ENCODE results near the gene ACP2.
A peak's percentile ranks its signal among the peaks of the same experiment; 100 is the strongest.

ACP2 gene

DNA sequence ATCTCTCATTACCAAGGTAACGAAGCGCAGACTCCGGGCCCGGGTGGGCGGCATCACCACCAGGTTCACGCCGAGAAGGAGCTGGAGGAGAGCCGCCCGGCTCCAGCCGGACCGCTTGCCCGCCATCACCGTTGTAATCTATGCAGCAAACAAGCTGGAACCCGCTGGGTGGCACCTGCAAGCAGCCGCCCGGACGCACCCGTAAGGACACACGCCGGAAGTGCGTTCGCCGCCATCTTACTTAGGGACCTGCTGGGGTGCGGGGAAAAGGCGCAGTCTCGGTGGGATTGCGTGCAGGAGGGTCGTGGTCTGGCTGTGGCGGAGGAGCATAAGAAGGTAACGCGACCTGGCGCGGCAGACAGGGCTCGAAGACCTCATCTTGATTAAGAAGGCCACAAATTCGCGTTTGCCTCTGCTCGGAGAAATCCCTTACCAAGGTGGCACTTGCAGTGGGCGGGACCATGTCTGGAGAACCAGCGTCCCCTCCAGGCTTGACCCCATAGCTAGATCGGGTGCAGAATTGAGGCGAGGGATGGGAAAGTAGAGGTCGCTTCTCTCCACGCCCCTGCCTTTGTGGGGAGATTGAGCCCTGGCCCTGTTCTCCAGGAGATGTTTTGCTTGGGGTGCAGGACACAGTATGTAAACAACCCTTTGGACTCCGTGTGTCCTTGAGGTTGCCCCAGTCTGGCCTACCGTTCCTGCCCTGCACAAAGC is at the start of gene ACP2:
ACP2 (minus strand) TSS at position 151 of the 714 bp plus-strand sequence; CDS start at position 126, 25 bp downstream.
- Histone ChIP-seq H3K9me3 (ENCODE audit: control insufficient read depth in 2 of 2, low read length in 2 of 2) (no peaks in the 10 kb centered on the region), H3K27me3 (ENCODE audit: control insufficient read depth in 2 of 2, insufficient read depth in 2 of 2, low read length in 2 of 2) (no peaks in the 10 kb centered on the region), H3K27ac (ENCODE audit: low read depth in 2 of 2, low read length in 2 of 2) (peak within 1 kb of the TSS; percentile 72 to 78), H3K4me1 (ENCODE audit: control insufficient read depth in 2 of 2, insufficient read depth in 2 of 2, low read length in 2 of 2) (peaks cover 16 to 17% of the 10 kb centered on the region in 2 donors), H3K4me3 (ENCODE audit: low read length in 2 of 2) (peak within 1 kb of the TSS; percentile 96), H3K36me3 (ENCODE audit: control insufficient read depth in 2 of 2, insufficient read depth in 2 of 2, low read length in 2 of 2) (peaks cover 14 to 21% of the 10 kb centered on the region in 2 donors), H3K9ac (ENCODE audit: low read depth in 1 of 2, low read length in 2 of 2) (peak within 1 kb of the TSS; percentile 61 to 79)

GRCh38 chr11:47296045-47296444 is 47.4 kb upstream of the ACP2 start:
- no peaks in the 10 kb centered on the region for H3K4me1 ChIP-seq (ENCODE audit: control insufficient read depth in 2 of 2, insufficient read depth in 2 of 2, low read length in 2 of 2)
- H3K9ac ChIP-seq (ENCODE audit: low read depth in 1 of 2, low read length in 2 of 2), result no peak overlapping the region
- no peaks in the 10 kb centered on the region for H3K9me3 ChIP-seq (ENCODE audit: control insufficient read depth in 2 of 2, low read length in 2 of 2)
- no peak overlapping the region for H3K4me3 ChIP-seq (ENCODE audit: low read length in 2 of 2)
- no peaks in the 10 kb centered on the region for H3K27me3 ChIP-seq (ENCODE audit: control insufficient read depth in 2 of 2, insufficient read depth in 2 of 2, low read length in 2 of 2)
- no peak overlapping the region for H3K27ac ChIP-seq (ENCODE audit: low read depth in 2 of 2, low read length in 2 of 2)
- peaks cover 59 to 69% of the 10 kb centered on the region in 2 donors for H3K36me3 ChIP-seq (ENCODE audit: control insufficient read depth in 2 of 2, insufficient read depth in 2 of 2, low read length in 2 of 2)

- Histone ChIP-seq H3K9me3 (ENCODE audit: control insufficient read depth in 2 of 2, low read length in 2 of 2) (no peaks in the 10 kb centered on the region), H3K4me3 (ENCODE audit: low read length in 2 of 2) (no peak overlapping the region), H3K27ac (ENCODE audit: low read depth in 2 of 2, low read length in 2 of 2) (no peak overlapping the region), H3K9ac (ENCODE audit: low read depth in 1 of 2, low read length in 2 of 2) (no peak overlapping the region), H3K4me1 (ENCODE audit: control insufficient read depth in 2 of 2, insufficient read depth in 2 of 2, low read length in 2 of 2) (no peaks in the 10 kb centered on the region), H3K27me3 (ENCODE audit: control insufficient read depth in 2 of 2, insufficient read depth in 2 of 2, low read length in 2 of 2) (no peaks in the 10 kb centered on the region), H3K36me3 (ENCODE audit: control insufficient read depth in 2 of 2, insufficient read depth in 2 of 2, low read length in 2 of 2) (peaks cover 66 to 75% of the 10 kb centered on the region in 2 donors)
Observed at GRCh38 chr11:47295385-47295784, 46.8 kb upstream of the ACP2 start.

- H3K9me3 ChIP-seq (ENCODE audit: control insufficient read depth in 2 of 2, low read length in 2 of 2), result no peaks in the 10 kb centered on the region
- H3K4me3 ChIP-seq (ENCODE audit: low read length in 2 of 2), result no peak overlapping the region
- no peaks in the 10 kb centered on the region for H3K4me1 ChIP-seq (ENCODE audit: control insufficient read depth in 2 of 2, insufficient read depth in 2 of 2, low read length in 2 of 2)
- no peak overlapping the region for H3K9ac ChIP-seq (ENCODE audit: low read depth in 1 of 2, low read length in 2 of 2)
- no peaks in the 10 kb centered on the region for H3K27me3 ChIP-seq (ENCODE audit: control insufficient read depth in 2 of 2, insufficient read depth in 2 of 2, low read length in 2 of 2)
- no peak overlapping the region for H3K27ac ChIP-seq (ENCODE audit: low read depth in 2 of 2, low read length in 2 of 2)
- peaks cover 79 to 83% of the 10 kb centered on the region in 2 donors for H3K36me3 ChIP-seq (ENCODE audit: control insufficient read depth in 2 of 2, insufficient read depth in 2 of 2, low read length in 2 of 2)
Observed at GRCh38 chr11:47289856-47290255, 41.2 kb upstream of the ACP2 start.

GRCh38 chr11:47288066-47288465 is 39.5 kb upstream of the ACP2 start:
- Histone ChIP-seq H3K27me3 (ENCODE audit: control insufficient read depth in 2 of 2, insufficient read depth in 2 of 2, low read length in 2 of 2) (no peaks in the 10 kb centered on the region), H3K36me3 (ENCODE audit: control insufficient read depth in 2 of 2, insufficient read depth in 2 of 2, low read length in 2 of 2) (peaks cover 82 to 92% of the 10 kb centered on the region in 2 donors), H3K9me3 (ENCODE audit: control insufficient read depth in 2 of 2, low read length in 2 of 2) (no peaks in the 10 kb centered on the region), H3K9ac (ENCODE audit: low read depth in 1 of 2, low read length in 2 of 2) (no peak overlapping the region), H3K4me3 (ENCODE audit: low read length in 2 of 2) (no peak overlapping the region), H3K27ac (ENCODE audit: low read depth in 2 of 2, low read length in 2 of 2) (no peak overlapping the region), H3K4me1 (ENCODE audit: control insufficient read depth in 2 of 2, insufficient read depth in 2 of 2, low read length in 2 of 2) (no peaks in the 10 kb centered on the region)

DNA sequence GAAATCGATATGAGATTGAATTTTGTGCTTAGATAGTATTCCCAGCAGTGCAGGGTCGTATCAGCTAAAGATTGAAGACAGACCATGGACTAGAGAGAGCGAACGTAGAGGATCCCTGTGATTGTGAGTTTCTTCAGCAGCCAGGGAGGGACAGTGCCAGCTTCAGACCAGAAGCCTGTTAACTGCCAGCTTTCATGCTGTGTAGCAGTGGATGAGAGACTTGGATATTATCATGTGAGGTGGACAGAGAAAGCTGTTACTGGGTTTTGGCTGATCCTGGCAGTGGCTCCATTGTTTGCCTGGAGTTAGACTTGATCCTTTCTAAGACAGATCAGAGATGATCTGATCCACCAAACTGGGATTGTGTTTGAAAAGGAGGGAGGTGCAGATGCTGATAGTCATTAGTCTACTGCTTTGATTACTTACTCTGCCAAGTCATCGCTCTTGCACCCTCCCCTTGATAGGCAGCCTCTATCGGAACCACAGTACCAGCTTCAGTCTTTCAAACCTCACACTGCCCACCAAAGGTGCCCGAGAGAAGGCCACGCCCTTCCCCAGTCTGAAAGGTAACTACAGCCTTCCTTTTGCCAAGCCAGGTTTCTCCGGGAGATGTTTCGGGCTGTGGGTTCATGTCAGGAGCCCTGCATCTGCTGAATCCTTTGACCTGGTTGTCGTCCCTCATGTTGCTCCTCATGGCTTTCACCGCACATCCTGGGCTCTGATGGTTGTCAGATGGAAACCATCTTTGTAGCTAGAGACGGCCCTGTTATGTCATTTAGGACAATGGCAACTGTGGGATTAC is 37.6 kb upstream of the ACP2 start:
- Histone ChIP-seq H3K27ac (ENCODE audit: low read depth in 2 of 2, low read length in 2 of 2) (no peak overlapping the region), H3K36me3 (ENCODE audit: control insufficient read depth in 2 of 2, insufficient read depth in 2 of 2, low read length in 2 of 2) (peaks cover 76 to 88% of the 10 kb centered on the region in 2 donors)

DNA sequence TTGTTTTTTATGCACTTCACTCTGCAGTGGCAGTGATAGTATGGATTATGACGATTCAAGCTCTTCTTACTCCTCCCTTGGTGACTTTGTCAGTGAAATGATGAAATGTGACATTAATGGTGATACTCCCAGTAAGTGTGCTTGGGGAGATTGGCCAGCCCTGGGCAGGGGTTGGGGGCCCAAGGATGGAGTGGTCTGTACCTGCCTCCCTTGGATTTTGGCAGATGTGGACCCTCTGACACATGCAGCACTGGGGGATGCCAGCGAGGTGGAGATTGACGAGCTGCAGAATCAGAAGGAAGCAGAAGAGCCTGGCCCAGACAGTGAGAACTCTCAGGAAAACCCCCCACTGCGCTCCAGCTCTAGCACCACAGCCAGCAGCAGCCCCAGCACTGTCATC is 35.5 kb upstream of the ACP2 start:
- H3K27ac ChIP-seq (ENCODE audit: low read depth in 2 of 2, low read length in 2 of 2), result no peak overlapping the region
- H3K9me3 ChIP-seq (ENCODE audit: control insufficient read depth in 2 of 2, low read length in 2 of 2), result no peaks in the 10 kb centered on the region
- peaks cover 69 to 85% of the 10 kb centered on the region in 2 donors for H3K36me3 ChIP-seq (ENCODE audit: control insufficient read depth in 2 of 2, insufficient read depth in 2 of 2, low read length in 2 of 2)
- no peak overlapping the region for H3K9ac ChIP-seq (ENCODE audit: low read depth in 1 of 2, low read length in 2 of 2)
- H3K4me3 ChIP-seq (ENCODE audit: low read length in 2 of 2), result no peak overlapping the region
- no peaks in the 10 kb centered on the region for H3K27me3 ChIP-seq (ENCODE audit: control insufficient read depth in 2 of 2, insufficient read depth in 2 of 2, low read length in 2 of 2)
- no peaks in the 10 kb centered on the region for H3K4me1 ChIP-seq (ENCODE audit: control insufficient read depth in 2 of 2, insufficient read depth in 2 of 2, low read length in 2 of 2)

More for the DNA sequence above, 37.6 kb upstream of the ACP2 start:
- H3K4me3 ChIP-seq (ENCODE audit: low read length in 2 of 2), result no peak overlapping the region
- no peaks in the 10 kb centered on the region for H3K9me3 ChIP-seq (ENCODE audit: control insufficient read depth in 2 of 2, low read length in 2 of 2)
- no peaks in the 10 kb centered on the region for H3K4me1 ChIP-seq (ENCODE audit: control insufficient read depth in 2 of 2, insufficient read depth in 2 of 2, low read length in 2 of 2)
- no peak overlapping the region for H3K9ac ChIP-seq (ENCODE audit: low read depth in 1 of 2, low read length in 2 of 2)
- no peaks in the 10 kb centered on the region for H3K27me3 ChIP-seq (ENCODE audit: control insufficient read depth in 2 of 2, insufficient read depth in 2 of 2, low read length in 2 of 2)

GRCh38 chr11:47282462-47282861 is 33.8 kb upstream of the ACP2 start:
- Histone ChIP-seq H3K9me3 (ENCODE audit: control insufficient read depth in 2 of 2, low read length in 2 of 2) (no peaks in the 10 kb centered on the region), H3K27me3 (ENCODE audit: control insufficient read depth in 2 of 2, insufficient read depth in 2 of 2, low read length in 2 of 2) (no peaks in the 10 kb centered on the region), H3K27ac (ENCODE audit: low read depth in 2 of 2, low read length in 2 of 2) (no peak overlapping the region), H3K4me1 (ENCODE audit: control insufficient read depth in 2 of 2, insufficient read depth in 2 of 2, low read length in 2 of 2) (no peaks in the 10 kb centered on the region), H3K36me3 (ENCODE audit: control insufficient read depth in 2 of 2, insufficient read depth in 2 of 2, low read length in 2 of 2) (peaks cover 67 to 89% of the 10 kb centered on the region in 2 donors), H3K4me3 (ENCODE audit: low read length in 2 of 2) (no peak overlapping the region), H3K9ac (ENCODE audit: low read depth in 1 of 2, low read length in 2 of 2) (no peak overlapping the region)

GRCh38 chr11:47280860-47281259 is 32.2 kb upstream of the ACP2 start:
- Histone ChIP-seq H3K27ac (ENCODE audit: low read depth in 2 of 2, low read length in 2 of 2) (no peak overlapping the region), H3K36me3 (ENCODE audit: control insufficient read depth in 2 of 2, insufficient read depth in 2 of 2, low read length in 2 of 2) (peaks cover 72 to 89% of the 10 kb centered on the region in 2 donors), H3K27me3 (ENCODE audit: control insufficient read depth in 2 of 2, insufficient read depth in 2 of 2, low read length in 2 of 2) (no peaks in the 10 kb centered on the region)

GRCh38 chr11:47280099-47280498 is 31.5 kb upstream of the ACP2 start:
- no peaks in the 10 kb centered on the region for H3K4me1 ChIP-seq (ENCODE audit: control insufficient read depth in 2 of 2, insufficient read depth in 2 of 2, low read length in 2 of 2)
- no peak overlapping the region for H3K9ac ChIP-seq (ENCODE audit: low read depth in 1 of 2, low read length in 2 of 2)
- H3K27me3 ChIP-seq (ENCODE audit: control insufficient read depth in 2 of 2, insufficient read depth in 2 of 2, low read length in 2 of 2), result no peaks in the 10 kb centered on the region
- no peak overlapping the region for H3K27ac ChIP-seq (ENCODE audit: low read depth in 2 of 2, low read length in 2 of 2)
- H3K4me3 ChIP-seq (ENCODE audit: low read length in 2 of 2), result no peak overlapping the region
- no peaks in the 10 kb centered on the region for H3K9me3 ChIP-seq (ENCODE audit: control insufficient read depth in 2 of 2, low read length in 2 of 2)
- peaks cover 71 to 88% of the 10 kb centered on the region in 2 donors for H3K36me3 ChIP-seq (ENCODE audit: control insufficient read depth in 2 of 2, insufficient read depth in 2 of 2, low read length in 2 of 2)

More at GRCh38 chr11:47280860-47281259, 32.2 kb upstream of the ACP2 start:
- H3K9ac ChIP-seq (ENCODE audit: low read depth in 1 of 2, low read length in 2 of 2), result no peak overlapping the region
- no peaks in the 10 kb centered on the region for H3K4me1 ChIP-seq (ENCODE audit: control insufficient read depth in 2 of 2, insufficient read depth in 2 of 2, low read length in 2 of 2)
- H3K9me3 ChIP-seq (ENCODE audit: control insufficient read depth in 2 of 2, low read length in 2 of 2), result no peaks in the 10 kb centered on the region
- H3K4me3 ChIP-seq (ENCODE audit: low read length in 2 of 2), result no peak overlapping the region

Measured in mucosa of rectum (tissue), 2 donors.